ENCODE data around the gene ETFDH.
"Not testable (repeated sequence)": the region's sequence is repeated elsewhere in the genome, so short reads cannot be mapped to it uniquely, and the experiment has no call there.

DNA sequence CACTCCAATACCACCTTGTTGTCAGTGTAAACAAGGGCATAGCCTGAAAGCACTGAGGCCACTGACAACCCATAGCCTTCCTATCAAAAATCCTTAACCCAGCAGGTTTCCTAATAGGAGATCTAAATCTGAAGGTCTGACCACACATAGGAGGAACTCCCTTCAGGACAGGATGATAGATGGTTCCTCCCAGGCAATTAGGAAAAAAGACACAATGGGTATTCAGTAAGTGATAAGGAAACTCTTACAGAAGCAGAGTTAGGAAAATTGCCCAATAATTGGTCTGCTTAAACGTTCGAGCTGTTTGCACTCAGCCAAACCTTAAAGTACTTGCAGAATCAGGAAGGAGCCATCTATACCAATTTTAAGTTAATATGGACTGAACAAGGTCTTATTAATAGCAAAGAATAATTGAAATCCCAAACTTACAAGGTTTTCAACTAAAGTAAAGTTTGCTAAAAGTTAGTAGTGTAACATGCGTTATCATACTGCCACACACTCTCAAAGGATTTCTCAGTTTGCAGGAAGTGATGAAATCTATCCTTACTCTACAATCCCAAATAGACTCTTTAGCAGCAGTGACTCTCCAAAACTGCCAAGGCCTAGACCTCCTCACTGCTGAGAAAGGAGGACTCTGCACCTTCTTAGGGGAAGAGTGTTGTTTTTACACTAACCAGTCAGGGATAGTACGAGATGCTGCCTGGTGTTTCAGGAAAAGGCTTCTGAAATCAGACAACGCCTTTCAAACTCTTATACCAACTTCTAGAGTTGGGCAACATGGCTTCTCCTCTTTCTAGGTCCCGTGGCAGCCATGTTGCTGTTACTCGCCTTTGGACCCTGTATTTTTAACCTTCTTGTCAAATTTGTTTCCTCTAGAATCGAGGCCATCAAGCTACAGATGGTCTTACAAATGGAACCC, 8.1 kb upstream of the ETFDH start:
- TF ChIP-seq EP300 (conservative IDR thresholded peaks at IDR 0.05; ENCODE audit: poor library complexity, severe bottlenecking); POLR2AphosphoS5 (IDR thresholded peaks at IDR 0.05); EZH2 (IDR thresholded peaks at IDR 0.05; ENCODE audit: borderline replicate concordance, insufficient read depth, low read length, poor library complexity, severe bottlenecking): not testable (repeated sequence)
- TF ChIP-seq, protein P1, sequence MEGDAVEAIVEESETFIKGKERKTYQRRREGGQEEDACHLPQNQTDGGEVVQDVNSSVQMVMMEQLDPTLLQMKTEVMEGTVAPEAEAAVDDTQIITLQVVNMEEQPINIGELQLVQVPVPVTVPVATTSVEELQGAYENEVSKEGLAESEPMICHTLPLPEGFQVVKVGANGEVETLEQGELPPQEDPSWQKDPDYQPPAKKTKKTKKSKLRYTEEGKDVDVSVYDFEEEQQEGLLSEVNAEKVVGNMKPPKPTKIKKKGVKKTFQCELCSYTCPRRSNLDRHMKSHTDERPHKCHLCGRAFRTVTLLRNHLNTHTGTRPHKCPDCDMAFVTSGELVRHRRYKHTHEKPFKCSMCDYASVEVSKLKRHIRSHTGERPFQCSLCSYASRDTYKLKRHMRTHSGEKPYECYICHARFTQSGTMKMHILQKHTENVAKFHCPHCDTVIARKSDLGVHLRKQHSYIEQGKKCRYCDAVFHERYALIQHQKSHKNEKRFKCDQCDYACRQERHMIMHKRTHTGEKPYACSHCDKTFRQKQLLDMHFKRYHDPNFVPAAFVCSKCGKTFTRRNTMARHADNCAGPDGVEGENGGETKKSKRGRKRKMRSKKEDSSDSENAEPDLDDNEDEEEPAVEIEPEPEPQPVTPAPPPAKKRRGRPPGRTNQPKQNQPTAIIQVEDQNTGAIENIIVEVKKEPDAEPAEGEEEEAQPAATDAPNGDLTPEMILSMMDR (IDR thresholded peaks at IDR 0.05; ENCODE audit: poor library complexity, severe bottlenecking) = not testable (repeated sequence)

Measured in neural cell (in vitro differentiated cells).